ENCODE data around the gene LRRC15.

LRRC15 gene

GRCh38 chr3:194384569-194385001, 15.0 kb upstream of the LRRC15 start:
- DNase-seq (ENCODE audit: low read depth) = no peak

GRCh38 chr3:194384156-194384555, 14.6 kb upstream of the LRRC15 start:
- DNase-seq (ENCODE audit: low read depth) = no peak

- DNase-seq (ENCODE audit: low read depth) = no peak
Observed at GRCh38 chr3:194383276-194383940, 13.9 kb upstream of the LRRC15 start.

GRCh38 chr3:194382892-194383223, 13.3 kb upstream of the LRRC15 start:
- no peak for DNase-seq (ENCODE audit: low read depth)

- no peak for DNase-seq (ENCODE audit: low read depth)
Observed at GRCh38 chr3:194382196-194382891, 12.8 kb upstream of the LRRC15 start.

- DNase-seq (ENCODE audit: low read depth) = no peak
Observed at GRCh38 chr3:194381460-194381875, 11.9 kb upstream of the LRRC15 start.

GRCh38 chr3:194380326-194380725, 10.8 kb upstream of the LRRC15 start:
- DNase-seq (ENCODE audit: low read depth) = no peak

GRCh38 chr3:194379651-194380050, 10.1 kb upstream of the LRRC15 start:
- DNase-seq (ENCODE audit: low read depth) = no peak

- DNase-seq (ENCODE audit: low read depth) = no peak
Observed at GRCh38 chr3:194379231-194379630, 9.7 kb upstream of the LRRC15 start.

- peak; percentile 34 for DNase-seq (ENCODE audit: low read depth)
Observed at GRCh38 chr3:194377708-194378107, 8.2 kb upstream of the LRRC15 start.

- no peak for DNase-seq (ENCODE audit: low read depth)
Observed at GRCh38 chr3:194376241-194376560, 6.7 kb upstream of the LRRC15 start.

GRCh38 chr3:194375473-194376240, 6.1 kb upstream of the LRRC15 start:
- DNase-seq (ENCODE audit: low read depth) = no peak

- no peak for DNase-seq (ENCODE audit: low read depth)
Observed at GRCh38 chr3:194374935-194375334, 5.4 kb upstream of the LRRC15 start.

- no peak for DNase-seq (ENCODE audit: low read depth)
Observed at GRCh38 chr3:194373899-194374298, 4.4 kb upstream of the LRRC15 start.

- no peak for DNase-seq (ENCODE audit: low read depth)
Observed at GRCh38 chr3:194373028-194373427, 3.5 kb upstream of the LRRC15 start.

GRCh38 chr3:194370753-194371152, 1.2 kb upstream of the LRRC15 start:
- no peak for DNase-seq (ENCODE audit: low read depth)

GRCh38 chr3:194368918-194369317, 625 bp downstream of the LRRC15 start:
- DNase-seq (ENCODE audit: low read depth) = no peak

- DNase-seq (ENCODE audit: low read depth) = no peak
Observed at GRCh38 chr3:194367992-194368841, 1.3 kb downstream of the LRRC15 start.

GRCh38 chr3:194365978-194366490, 3.5 kb downstream of the LRRC15 start:
- no peak for DNase-seq (ENCODE audit: low read depth)

- DNase-seq (ENCODE audit: low read depth) = no peak
Observed at GRCh38 chr3:194365526-194365925, 4.0 kb downstream of the LRRC15 start.

GRCh38 chr3:194364652-194365434, 4.7 kb downstream of the LRRC15 start:
- DNase-seq (ENCODE audit: low read depth) = peak; percentile 39
